Effector memory CD4-positive, alpha-beta T cell (primary cell): ENCODE results near the gene AHRR.
"Not testable (repeated sequence)": the region's sequence is repeated elsewhere in the genome, so short reads cannot be mapped to it uniquely, and the experiment has no call there.

Experiments
- DNase-seq, 3 donors: peaks; one replicate each; pipeline ENCODE4 v3.0.0-alpha.2; 2020
- H3K27ac ChIP-seq: 2 replicates; pipeline ENCODE4 v1.7.0; 2013; ENCODE audit warnings: mild to moderate bottlenecking, low read length, moderate library complexity; ENCODE audit not compliant: insufficient read depth, poor library complexity, severe bottlenecking
- H3K27me3 ChIP-seq: replicated peaks from 2 replicates; pipeline ENCODE4 v1.7.0; 2013; ENCODE audit warnings: mild to moderate bottlenecking, low read length; ENCODE audit not compliant: insufficient read depth, control insufficient read depth, poor library complexity, severe bottlenecking
- H3K36me3 ChIP-seq: 2 replicates; pipeline ENCODE4 v1.7.0; 2013; ENCODE audit warnings: mild to moderate bottlenecking, low read length, moderate library complexity; ENCODE audit not compliant: control insufficient read depth, insufficient read depth
- H3K4me1 ChIP-seq: 2 replicates; pipeline ENCODE4 v1.7.0; 2013; ENCODE audit warnings: low read length, mild to moderate bottlenecking; ENCODE audit not compliant: control insufficient read depth, insufficient read depth, poor library complexity, severe bottlenecking
- H3K4me3 ChIP-seq: 2 replicates; pipeline ENCODE4 v1.7.0; 2013; ENCODE audit warnings: low read length, low read depth, mild to moderate bottlenecking; ENCODE audit not compliant: insufficient read depth, poor library complexity, severe bottlenecking
- H3K9me3 ChIP-seq: 2 replicates; pipeline ENCODE4 v1.7.0; 2013; ENCODE audit warnings: mild to moderate bottlenecking, low read length, moderate library complexity; ENCODE audit not compliant: control insufficient read depth
- total RNA-seq, 3 donors: gene quantifications; one replicate each; lab custom pipeline; 2026; lab: John Stamatoyannopoulos, UW

AHRR gene
- total RNA-seq = 0 to 0.17 (median 0) reads per million in 3 donors

GRCh38 chr5:321230-321725, at the start of gene AHRR:
AHRR (plus strand) TSS chr5:321714; CDS start chr5:343903, 22,189 bp downstream.
- Histone ChIP-seq H3K36me3 (peaks cover 9% of the 10 kb centered on the region), H3K27ac (no peak within 1 kb of the TSS), H3K4me1 (peaks cover 17% of the 10 kb centered on the region), H3K4me3 (peak within 1 kb of the TSS; percentile 49), H3K27me3 (peaks cover 25% of the 10 kb centered on the region), H3K9me3 (no peaks in the 10 kb centered on the region)
- DNase-seq = no peak

- Histone ChIP-seq H3K4me3 (peak overlapping the region; percentile 71), H3K27ac (peak overlapping the region; percentile 76)
- H3K27me3 ChIP-seq, DNase-seq, H3K4me1 ChIP-seq, H3K36me3 ChIP-seq, H3K9me3 ChIP-seq: not testable (repeated sequence)
These were observed 49.7 kb upstream of the AHRR start for GRCh38 chr5:271828-272167.

DNA sequence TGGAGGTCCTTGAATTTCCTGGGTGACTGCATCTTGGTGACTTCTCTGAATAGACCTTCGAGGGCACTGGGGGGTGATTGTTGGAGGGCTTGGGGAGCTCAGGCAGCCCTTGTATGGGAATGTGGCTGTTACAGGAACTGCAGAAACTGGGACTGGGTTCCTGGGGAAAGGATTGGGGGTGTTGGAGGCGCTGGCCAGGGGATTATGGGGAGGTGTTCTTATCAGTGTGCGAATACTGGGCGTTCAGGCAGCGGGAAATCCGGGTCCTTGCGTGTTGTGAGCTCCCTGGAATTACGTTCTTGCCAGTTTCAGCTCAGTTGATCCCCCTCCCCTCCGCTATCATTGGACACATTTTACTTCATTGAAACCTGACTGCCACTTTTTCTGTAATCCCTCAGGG, 48.4 kb upstream of the AHRR start:
- not testable (repeated sequence) for H3K4me1 ChIP-seq, H3K27me3 ChIP-seq, H3K27ac ChIP-seq, H3K9me3 ChIP-seq, H3K4me3 ChIP-seq, H3K36me3 ChIP-seq, DNase-seq

DNA sequence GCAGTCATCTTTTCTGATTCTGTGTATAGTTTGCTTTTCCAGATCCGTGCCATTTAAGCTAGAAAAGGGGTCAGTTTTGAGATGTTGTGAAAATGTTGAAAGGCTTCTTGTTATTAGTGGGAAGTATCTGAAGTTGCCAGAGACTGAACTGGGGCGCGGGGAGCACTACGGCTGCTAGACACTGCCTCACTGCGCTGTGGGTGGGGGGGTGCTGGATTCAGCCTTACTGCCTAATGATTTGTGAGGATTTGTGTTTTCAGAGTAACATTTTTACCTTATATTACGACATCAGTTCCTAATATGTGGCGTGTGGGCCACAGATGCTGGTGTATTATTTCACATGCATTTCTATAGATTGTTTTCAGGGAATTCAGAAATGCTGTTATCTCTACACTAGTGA, 48.0 kb upstream of the AHRR start:
- not testable (repeated sequence) for H3K4me1 ChIP-seq, H3K36me3 ChIP-seq, DNase-seq, H3K9me3 ChIP-seq, H3K27ac ChIP-seq, H3K4me3 ChIP-seq, H3K27me3 ChIP-seq

DNA sequence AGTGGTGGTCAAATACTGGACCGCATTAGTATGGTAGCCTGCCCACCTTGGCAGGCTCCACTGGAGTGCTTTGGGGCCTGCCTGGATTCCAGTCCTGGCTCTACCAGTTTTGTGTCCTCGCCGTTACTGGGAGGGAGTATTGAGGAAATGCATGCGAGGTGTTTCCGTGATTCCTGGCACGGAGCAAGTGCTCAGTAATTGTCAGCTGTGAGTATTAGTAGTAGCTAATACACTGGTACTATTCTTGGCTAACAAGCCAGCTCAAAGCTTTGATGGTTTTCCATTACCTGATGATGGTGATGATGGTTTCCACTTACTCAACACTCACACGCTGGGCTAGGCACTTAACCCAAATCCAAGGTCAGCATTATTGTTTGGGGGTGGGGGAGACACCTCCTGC, 47.2 kb upstream of the AHRR start:
- H3K27ac ChIP-seq, H3K36me3 ChIP-seq, H3K9me3 ChIP-seq, H3K4me3 ChIP-seq, H3K4me1 ChIP-seq, DNase-seq, H3K27me3 ChIP-seq: not testable (repeated sequence)

- Histone ChIP-seq H3K36me3 (peaks cover 7% of the 10 kb centered on the region), H3K4me3 (no peak overlapping the region), H3K27me3 (no peaks in the 10 kb centered on the region), H3K4me1 (no peaks in the 10 kb centered on the region), H3K27ac (no peak overlapping the region), H3K9me3 (no peaks in the 10 kb centered on the region)
- DNase-seq = no peak
These were observed 42.9 kb upstream of the AHRR start for GRCh38 chr5:278646-279045.

DNA sequence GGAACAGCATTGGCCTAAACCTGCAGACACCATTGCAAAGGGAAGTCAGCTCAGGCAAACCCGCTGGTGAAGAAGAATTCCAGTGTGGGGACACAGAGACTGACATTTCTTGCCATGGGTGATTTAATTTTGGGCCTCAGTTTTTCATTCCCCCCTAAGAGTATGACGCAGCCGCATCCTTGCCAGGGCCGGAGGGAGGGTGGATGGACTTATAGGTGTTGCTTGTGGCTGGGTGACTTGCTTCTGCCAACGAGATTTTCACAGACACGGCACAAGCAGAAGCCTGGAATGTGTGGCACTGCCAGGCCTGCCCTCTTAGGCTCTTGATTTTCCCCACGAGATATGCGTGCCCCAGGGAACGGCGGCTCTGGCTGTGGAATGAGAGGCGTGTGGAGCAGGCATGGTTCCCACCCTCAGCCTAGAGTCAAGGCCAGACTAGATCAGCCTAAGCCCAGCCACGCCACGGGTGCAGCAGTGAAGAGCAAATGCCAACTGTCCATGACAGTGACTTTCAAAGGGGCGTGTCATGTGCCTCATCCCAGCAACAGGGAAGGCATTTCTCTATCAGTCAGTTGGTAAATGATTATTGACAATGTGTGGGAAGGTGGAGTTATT, 42.4 kb upstream of the AHRR start:
- H3K27ac ChIP-seq, DNase-seq, H3K4me1 ChIP-seq, H3K27me3 ChIP-seq, H3K9me3 ChIP-seq, H3K4me3 ChIP-seq: not testable (repeated sequence)
- H3K36me3 ChIP-seq = peaks cover 12% of the 10 kb centered on the region

DNA sequence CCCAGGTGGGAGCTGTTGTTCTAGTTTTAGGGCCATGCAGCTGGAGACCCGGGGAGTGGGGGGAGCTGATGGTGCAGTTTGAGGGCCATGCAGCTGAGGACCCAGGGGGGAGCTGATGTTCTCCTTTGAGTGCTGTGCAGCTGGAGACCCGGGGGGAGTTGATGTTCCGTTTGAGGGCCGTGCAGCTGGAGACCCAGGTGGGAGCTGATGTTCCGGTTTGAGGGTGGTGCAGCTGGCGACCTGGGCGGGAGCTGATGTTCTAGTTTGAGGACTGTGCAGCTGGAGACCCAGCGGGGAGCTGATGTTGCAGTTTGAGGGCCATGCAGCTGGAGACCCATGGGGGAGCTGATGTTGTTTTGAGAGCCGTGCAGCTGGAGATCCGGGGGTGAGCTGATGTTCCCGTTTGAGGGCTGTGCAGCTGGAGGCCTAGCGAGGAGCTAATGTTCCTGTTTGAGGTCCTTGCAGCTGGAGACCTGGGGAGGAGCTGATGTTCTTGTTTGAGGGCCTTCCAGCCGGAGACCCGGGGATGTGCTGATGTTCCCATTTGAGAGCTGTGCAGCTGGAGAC, 35.4 kb upstream of the AHRR start:
- DNase-seq = no peak
- Histone ChIP-seq H3K4me3 (no peak overlapping the region), H3K4me1 (no peaks in the 10 kb centered on the region), H3K36me3 (peaks cover 25% of the 10 kb centered on the region), H3K27ac (no peak overlapping the region), H3K27me3 (no peaks in the 10 kb centered on the region), H3K9me3 (no peaks in the 10 kb centered on the region)

- not testable (repeated sequence) for H3K4me1 ChIP-seq, H3K4me3 ChIP-seq, H3K27ac ChIP-seq, H3K27me3 ChIP-seq, DNase-seq, H3K9me3 ChIP-seq
- H3K36me3 ChIP-seq = peaks cover 13% of the 10 kb centered on the region
These were observed 31.3 kb upstream of the AHRR start for GRCh38 chr5:290200-290599.

- not testable (repeated sequence) for DNase-seq, H3K27ac ChIP-seq, H3K4me3 ChIP-seq, H3K9me3 ChIP-seq, H3K27me3 ChIP-seq, H3K36me3 ChIP-seq, H3K4me1 ChIP-seq
These were observed 30.2 kb upstream of the AHRR start for GRCh38 chr5:291345-291744.
